Measurements from ENCODE around the gene VPS52.

The VPS52 gene

DNA sequence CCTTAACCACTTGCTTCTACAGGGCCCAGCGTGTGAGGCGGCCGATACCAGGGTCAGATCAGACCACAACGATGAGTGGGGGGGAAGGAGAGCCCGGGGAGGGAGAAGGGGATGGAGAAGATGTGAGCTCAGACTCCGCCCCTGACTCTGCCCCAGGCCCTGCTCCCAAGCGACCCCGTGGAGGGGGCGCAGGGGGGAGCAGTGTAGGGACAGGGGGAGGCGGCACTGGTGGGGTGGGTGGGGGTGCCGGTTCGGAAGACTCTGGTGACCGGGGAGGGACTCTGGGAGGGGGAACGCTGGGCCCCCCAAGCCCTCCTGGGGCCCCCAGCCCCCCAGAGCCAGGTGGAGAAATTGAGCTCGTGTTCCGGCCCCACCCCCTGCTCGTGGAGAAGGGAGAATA, 60.5 kb downstream of the VPS52 start:
- Histone ChIP-seq H2BK12ac (ENCODE audit: low read length) (no peak overlapping the region), H3K4me3 (ENCODE audit: low read length in 2 of 2) (no peak overlapping the region)

DNA sequence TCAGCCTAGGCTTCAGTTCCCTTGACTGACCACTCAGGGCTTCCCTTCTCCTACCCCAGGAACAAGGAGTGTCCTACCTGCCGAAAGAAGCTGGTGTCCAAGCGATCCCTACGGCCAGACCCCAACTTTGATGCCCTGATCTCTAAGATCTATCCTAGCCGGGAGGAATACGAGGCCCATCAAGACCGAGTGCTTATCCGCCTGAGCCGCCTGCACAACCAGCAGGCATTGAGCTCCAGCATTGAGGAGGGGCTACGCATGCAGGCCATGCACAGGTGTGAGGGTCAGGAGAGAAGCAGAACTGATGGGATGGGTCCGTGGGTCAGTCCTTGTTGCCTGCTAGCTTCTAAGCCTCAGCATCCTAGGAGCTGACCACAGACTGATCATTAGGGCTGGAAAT, 61.8 kb downstream of the VPS52 start:
- no peak overlapping the region for H2BK12ac ChIP-seq (ENCODE audit: low read length)
- no peak overlapping the region for H3K4me3 ChIP-seq (ENCODE audit: low read length in 2 of 2)
- no peak overlapping the region for H2BK120ac ChIP-seq (ENCODE audit: low read depth, low read length)
- no peak overlapping the region for H2AK5ac ChIP-seq (ENCODE audit: low read depth, low read length)
- H3K4ac ChIP-seq (ENCODE audit: low read length), result no peak overlapping the region
- peaks cover 0 to 13% (median 0%) of the 10 kb centered on the region in 3 experiments for H3K27me3 ChIP-seq (ENCODE audit: control insufficient read depth in 3 of 3, insufficient read depth in 3 of 3, low read depth in 1 of 3, low read length in 3 of 3)
- H3K79me1 ChIP-seq (ENCODE audit: low read depth, low read length), result peaks cover 4% of the 10 kb centered on the region
- no peak overlapping the region for H3K18ac ChIP-seq (ENCODE audit: low read length)
- no peak overlapping the region for H4K91ac ChIP-seq (ENCODE audit: low read depth, low read length, poor library complexity)
- H3K27ac ChIP-seq (replicated peaks; ENCODE audit: low read length), result no peak overlapping the region
- no peak overlapping the region for H3K4me2 ChIP-seq (ENCODE audit: insufficient read depth, low read length, poor library complexity, severe bottlenecking)
- H3K9me3 ChIP-seq (replicated peaks in 1 of 2; ENCODE audit: control insufficient read depth in 2 of 2, insufficient read depth in 1 of 2, low read depth in 1 of 2, low read length in 2 of 2), result no peaks in the 10 kb centered on the region
- no peak for DNase-seq (ENCODE audit: low spot score)
- H3K14ac ChIP-seq (ENCODE audit: low read length), result no peak overlapping the region
- no peak overlapping the region for H3K23ac ChIP-seq (ENCODE audit: low read depth, low read length, poor library complexity)
- no CpG with 5 or more reads among the region's 10 CpGs for WGBS, 2 donors (ENCODE audit: extremely low coverage in 2 of 2, insufficient read length in 2 of 2, insufficient replicate concordance in 1 of 2)
- H3K4me1 ChIP-seq (ENCODE audit: control insufficient read depth in 2 of 2, insufficient read depth in 1 of 2, low read depth in 1 of 2, low read length in 2 of 2), result peaks cover 30 to 57% of the 10 kb centered on the region in 2 donors
- no peak overlapping the region for H2AFZ ChIP-seq (ENCODE audit: low read length)
- H2BK5ac ChIP-seq (ENCODE audit: low read length), result no peak overlapping the region
- no peak overlapping the region for H4K8ac ChIP-seq (ENCODE audit: low read depth, low read length)
- peaks cover 16 to 38% of the 10 kb centered on the region in 2 donors for H3K36me3 ChIP-seq (replicated peaks in 1 of 2; ENCODE audit: control insufficient read depth in 2 of 2, insufficient read depth in 2 of 2, low read length in 2 of 2)
- no peak overlapping the region for H3K9ac ChIP-seq (ENCODE audit: low read depth, low read length, poor library complexity)
- H2BK15ac ChIP-seq (ENCODE audit: low read length), result no peak overlapping the region

More for the DNA sequence above, 60.5 kb downstream of the VPS52 start:
- Histone ChIP-seq H3K27me3 (ENCODE audit: control insufficient read depth in 3 of 3, insufficient read depth in 3 of 3, low read depth in 1 of 3, low read length in 3 of 3) (peaks cover 0 to 23% (median 0%) of the 10 kb centered on the region in 3 experiments), H3K4ac (ENCODE audit: low read length) (no peak overlapping the region), H3K4me1 (ENCODE audit: control insufficient read depth in 2 of 2, insufficient read depth in 1 of 2, low read depth in 1 of 2, low read length in 2 of 2) (peaks cover 19 to 50% of the 10 kb centered on the region in 2 donors), H3K36me3 (replicated peaks in 1 of 2; ENCODE audit: control insufficient read depth in 2 of 2, insufficient read depth in 2 of 2, low read length in 2 of 2) (peaks cover 16 to 38% of the 10 kb centered on the region in 2 donors), H2BK120ac (ENCODE audit: low read depth, low read length) (no peak overlapping the region), H3K23ac (ENCODE audit: low read depth, low read length, poor library complexity) (no peak overlapping the region), H2BK5ac (ENCODE audit: low read length) (no peak overlapping the region), H4K91ac (ENCODE audit: low read depth, low read length, poor library complexity) (no peak overlapping the region), H3K79me1 (ENCODE audit: low read depth, low read length) (peaks cover 4% of the 10 kb centered on the region), H2AFZ (ENCODE audit: low read length) (no peak overlapping the region), H4K8ac (ENCODE audit: low read depth, low read length) (no peak overlapping the region), H3K14ac (ENCODE audit: low read length) (no peak overlapping the region), H2BK15ac (ENCODE audit: low read length) (no peak overlapping the region), H3K27ac (replicated peaks; ENCODE audit: low read length) (no peak overlapping the region), H2AK5ac (ENCODE audit: low read depth, low read length) (no peak overlapping the region), H3K9ac (ENCODE audit: low read depth, low read length, poor library complexity) (no peak overlapping the region), H3K9me3 (replicated peaks in 1 of 2; ENCODE audit: control insufficient read depth in 2 of 2, insufficient read depth in 1 of 2, low read depth in 1 of 2, low read length in 2 of 2) (no peaks in the 10 kb centered on the region), H3K4me2 (ENCODE audit: insufficient read depth, low read length, poor library complexity, severe bottlenecking) (no peak overlapping the region), H3K18ac (ENCODE audit: low read length) (no peak overlapping the region)
- DNase-seq (ENCODE audit: low spot score), result no peak
- no CpG with 5 or more reads among the region's 17 CpGs for WGBS, 2 donors (ENCODE audit: extremely low coverage in 2 of 2, insufficient read length in 2 of 2, insufficient replicate concordance in 1 of 2)

DNA sequence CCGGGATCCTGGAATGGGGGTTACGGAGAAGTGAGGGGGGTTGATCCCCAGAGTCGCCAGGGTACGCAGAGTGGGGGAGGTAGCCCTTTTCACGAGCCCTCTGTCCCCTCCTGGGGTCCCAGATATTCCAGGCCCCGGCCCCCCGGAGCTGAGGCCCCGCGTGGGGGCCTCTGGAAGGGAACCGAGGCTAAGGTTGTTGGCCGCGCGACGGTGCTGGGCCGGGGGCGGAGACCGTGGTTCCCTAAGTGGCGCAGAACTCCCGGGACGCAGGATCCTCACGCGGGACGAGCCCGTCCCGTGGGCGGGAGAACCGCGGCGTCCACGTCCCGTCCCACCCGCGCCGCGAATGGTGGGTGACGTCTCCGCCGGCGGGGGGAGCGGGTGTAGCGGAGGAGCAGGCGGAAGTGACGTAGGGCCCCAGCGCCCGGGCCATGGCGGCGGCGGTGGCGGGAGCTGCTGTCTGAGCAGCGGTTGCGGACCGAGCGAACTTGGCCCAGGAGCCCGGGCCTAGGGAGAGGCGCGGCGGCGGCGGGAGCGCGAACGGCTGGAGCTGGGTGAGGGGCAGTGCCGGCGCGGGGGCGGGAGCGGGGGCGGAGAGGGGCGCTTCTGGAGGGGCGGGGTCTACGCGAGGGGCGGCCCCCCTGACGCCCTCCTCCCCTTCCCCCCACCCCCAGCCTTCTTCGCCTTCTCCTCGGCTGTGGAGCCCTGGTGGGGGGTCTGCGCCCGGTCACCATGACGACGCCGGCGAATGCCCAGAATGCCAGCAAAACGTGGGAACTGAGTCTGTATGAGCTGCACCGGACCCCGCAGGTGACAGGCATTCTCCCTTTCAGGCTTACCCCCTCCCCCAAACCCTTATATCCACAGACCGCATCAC, 63.3 kb downstream of the VPS52 start, which contains the start of gene RING1:
Gene RING1 (plus strand): TSS at position 410 of the 877 bp plus-strand sequence. CDS start 323 bp downstream, at position 733.
- DNase-seq (ENCODE audit: low spot score), result peak; percentile 78
- Histone ChIP-seq H3K4me3 (ENCODE audit: low read length in 2 of 2) (peak within 1 kb of the TSS; percentile 80 to 98), H3K9ac (ENCODE audit: low read depth, low read length, poor library complexity) (peak within 1 kb of the TSS; percentile 94), H3K27me3 (ENCODE audit: control insufficient read depth in 3 of 3, insufficient read depth in 3 of 3, low read depth in 1 of 3, low read length in 3 of 3) (no peaks in the 10 kb centered on the region), H4K91ac (ENCODE audit: low read depth, low read length, poor library complexity) (peak within 1 kb of the TSS; percentile 82), H2BK120ac (ENCODE audit: low read depth, low read length) (peak within 1 kb of the TSS; percentile 93), H2BK15ac (ENCODE audit: low read length) (peak within 1 kb of the TSS; percentile 93), H3K18ac (ENCODE audit: low read length) (peak within 1 kb of the TSS; percentile 99), H3K4me2 (ENCODE audit: insufficient read depth, low read length, poor library complexity, severe bottlenecking) (peak within 1 kb of the TSS; percentile 84), H3K79me1 (ENCODE audit: low read depth, low read length) (peaks cover 4% of the 10 kb centered on the region), H3K14ac (ENCODE audit: low read length) (peak within 1 kb of the TSS; percentile 86), H3K9me3 (replicated peaks in 1 of 2; ENCODE audit: control insufficient read depth in 2 of 2, insufficient read depth in 1 of 2, low read depth in 1 of 2, low read length in 2 of 2) (no peaks in the 10 kb centered on the region), H3K4me1 (ENCODE audit: control insufficient read depth in 2 of 2, insufficient read depth in 1 of 2, low read depth in 1 of 2, low read length in 2 of 2) (peaks cover 29 to 52% of the 10 kb centered on the region in 2 donors), H2AK5ac (ENCODE audit: low read depth, low read length) (peak within 1 kb of the TSS; percentile 94), H3K23ac (ENCODE audit: low read depth, low read length, poor library complexity) (peak within 1 kb of the TSS; percentile 99), H3K27ac (replicated peaks; ENCODE audit: low read length) (peak within 1 kb of the TSS; percentile 79), H3K4ac (ENCODE audit: low read length) (peak within 1 kb of the TSS; percentile 80), H2BK5ac (ENCODE audit: low read length) (peak within 1 kb of the TSS; percentile 95), H2BK12ac (ENCODE audit: low read length) (peak within 1 kb of the TSS; percentile 95), H3K36me3 (replicated peaks in 1 of 2; ENCODE audit: control insufficient read depth in 2 of 2, insufficient read depth in 2 of 2, low read length in 2 of 2) (peaks cover 22 to 47% of the 10 kb centered on the region in 2 donors), H4K8ac (ENCODE audit: low read depth, low read length) (peak within 1 kb of the TSS; percentile 52), H2AFZ (ENCODE audit: low read length) (peak within 1 kb of the TSS; percentile 74)
- WGBS, 2 donors (ENCODE audit: extremely low coverage in 2 of 2, insufficient read length in 2 of 2, insufficient replicate concordance in 1 of 2), result no CpG with 5 or more reads among the region's 86 CpGs

DNA sequence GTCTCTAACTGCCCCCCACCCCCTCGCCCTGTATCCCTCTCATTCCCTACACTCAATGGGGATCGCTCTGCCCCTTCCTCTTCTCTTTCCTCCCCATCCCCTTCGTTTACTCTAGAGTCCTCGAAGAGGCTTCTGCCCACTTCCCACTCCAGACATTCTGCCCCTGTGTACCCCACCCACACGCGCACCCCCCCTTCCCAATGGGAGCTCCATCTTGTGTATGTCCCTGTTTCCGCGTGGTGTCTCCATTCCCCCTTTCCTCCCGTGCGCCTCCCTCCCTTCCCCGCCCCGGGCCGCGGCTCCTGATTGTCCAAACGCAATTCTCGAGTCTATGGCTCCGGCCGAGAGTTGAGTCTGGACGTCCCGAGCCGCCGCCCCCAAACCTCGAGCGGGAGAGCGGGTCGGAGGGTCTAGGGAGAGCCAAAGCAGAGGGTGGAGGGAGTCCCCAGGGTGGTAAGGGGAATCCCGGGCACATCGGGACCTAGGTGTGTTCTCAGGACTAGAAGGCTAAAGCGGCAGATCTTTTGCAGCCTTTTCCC, 64.1 kb downstream of the VPS52 start:
- H2BK12ac ChIP-seq (ENCODE audit: low read length), result peak overlapping the region; percentile 95
- H3K79me1 ChIP-seq (ENCODE audit: low read depth, low read length), result peaks cover 4% of the 10 kb centered on the region
- H3K9ac ChIP-seq (ENCODE audit: low read depth, low read length, poor library complexity), result peak overlapping the region; percentile 94
- H2AK5ac ChIP-seq (ENCODE audit: low read depth, low read length), result peak overlapping the region; percentile 94
- peak overlapping the region; percentile 80 for H3K4ac ChIP-seq (ENCODE audit: low read length)
- no peaks in the 10 kb centered on the region for H3K9me3 ChIP-seq (replicated peaks in 1 of 2; ENCODE audit: control insufficient read depth in 2 of 2, insufficient read depth in 1 of 2, low read depth in 1 of 2, low read length in 2 of 2)
- peak overlapping the region; percentile 80 to 98 for H3K4me3 ChIP-seq (ENCODE audit: low read length in 2 of 2)
- H4K8ac ChIP-seq (ENCODE audit: low read depth, low read length), result no peak overlapping the region
- peak overlapping the region; percentile 99 for H3K23ac ChIP-seq (ENCODE audit: low read depth, low read length, poor library complexity)
- H3K27ac ChIP-seq (replicated peaks; ENCODE audit: low read length), result peak overlapping the region; percentile 79
- H2BK5ac ChIP-seq (ENCODE audit: low read length), result peak overlapping the region; percentile 95
- peaks cover 26 to 46% of the 10 kb centered on the region in 2 donors for H3K4me1 ChIP-seq (ENCODE audit: control insufficient read depth in 2 of 2, insufficient read depth in 1 of 2, low read depth in 1 of 2, low read length in 2 of 2)
- peak overlapping the region; percentile 99 for H3K18ac ChIP-seq (ENCODE audit: low read length)
- peak overlapping the region; percentile 93 for H2BK120ac ChIP-seq (ENCODE audit: low read depth, low read length)
- peak overlapping the region; percentile 86 for H3K14ac ChIP-seq (ENCODE audit: low read length)
- H2AFZ ChIP-seq (ENCODE audit: low read length), result no peak overlapping the region
- H2BK15ac ChIP-seq (ENCODE audit: low read length), result peak overlapping the region; percentile 93
- no peaks in the 10 kb centered on the region for H3K27me3 ChIP-seq (ENCODE audit: control insufficient read depth in 3 of 3, insufficient read depth in 3 of 3, low read depth in 1 of 3, low read length in 3 of 3)
- no peak for DNase-seq (ENCODE audit: low spot score)
- H4K91ac ChIP-seq (ENCODE audit: low read depth, low read length, poor library complexity), result peak overlapping the region; percentile 82
- no CpG with 5 or more reads among the region's 29 CpGs for WGBS, 2 donors (ENCODE audit: extremely low coverage in 2 of 2, insufficient read length in 2 of 2, insufficient replicate concordance in 1 of 2)
- peaks cover 28 to 54% of the 10 kb centered on the region in 2 donors for H3K36me3 ChIP-seq (replicated peaks in 1 of 2; ENCODE audit: control insufficient read depth in 2 of 2, insufficient read depth in 2 of 2, low read length in 2 of 2)
- H3K4me2 ChIP-seq (ENCODE audit: insufficient read depth, low read length, poor library complexity, severe bottlenecking), result peak overlapping the region; percentile 84

Measured in neuronal stem cell (in vitro differentiated cells).